Right cardiac atrium (tissue), 5 donors: ENCODE measurements around the gene MOV10L1. TPM values are rescaled to one million over a fixed set of nuclear protein-coding genes. Genes with fewer than 3 reads are reported as not detected.
"Not testable (repeated sequence)": the region's sequence is repeated elsewhere in the genome, so short reads cannot be mapped to it uniquely, and the experiment has no call there.

Experiments used
- ATAC-seq, 2 donors: fragments of 200-7000 bp; cut with Tn5 transposase; one replicate each; pipeline versions ENCODE4 v1.8.0 to v1.9.1; 2020; ENCODE audit warnings: moderate library complexity in 2 of 2, mild to moderate bottlenecking in 1 of 2
- DNase-seq, 3 donors: peaks; one replicate each; pipeline ENCODE4 v3.0.0-alpha.2; 2020
- H3K27ac ChIP-seq: one replicate; pipeline ENCODE4 v1.5.1; 2013; ENCODE audit warnings: mild to moderate bottlenecking, low read length, control low read depth, moderate library complexity
- H3K27me3 ChIP-seq: one replicate; pipeline ENCODE4 v1.6.1; 2013; ENCODE audit not compliant: control insufficient read depth, insufficient read depth
- H3K4me1 ChIP-seq: one replicate; pipeline ENCODE4 v1.6.1; 2013; ENCODE audit warnings: low read length; ENCODE audit not compliant: control insufficient read depth, insufficient read depth
- H3K4me3 ChIP-seq: one replicate; pipeline ENCODE4 v1.5.1; 2013; ENCODE audit warnings: low read length, control low read depth
- H3K9me3 ChIP-seq: one replicate; pipeline ENCODE4 v1.6.1; 2013; ENCODE audit warnings: low read length; ENCODE audit not compliant: control insufficient read depth
- WGBS: extraction: QIAGEN DNeasy Blood & Tissue Kit; methylation state at CpG from one replicate; pipeline ENCODE4 v1.1.7; 2013; 5-methylcytosine and 5-hydroxymethylcytosine counted together
- intact Hi-C, 4 donors: fragments of 100-400 bp; cut with DNase I; formaldehyde crosslinking; loops; one replicate each; pipeline versions ENCODE4 v1.11.0 to v1.14.0; 2022 to 2023
- polyA plus RNA-seq: library from polyadenylated mRNA; stranded (reverse); fragments of 200-250 nt; gene quantifications from one replicate; pipeline ENCODE4 v1.2.3, GENCODE V29; 2013
- total RNA-seq, 4 donors: library from RNA; stranded (reverse); fragmentation: NEBNext Ultra II Directional; extraction: Animal tissue kit (Norgen Biotek cat#: 25700); gene quantifications; one replicate each; pipeline ENCODE4 v1.2.1, GENCODE V29; 2021
- donor health status: healthy with polysubstance abuse.
- donor health status: DM: no; HTN: yes; CAD: no.
- donor health status: DM: no; HTN: no; CAD: no.
- donor health status: DM: no; HTN: yes; CAD: no; lungs with severe emphysema.
- donor health status: DM: yes; HTN: yes; CAD: no.

Gene MOV10L1
- total and polyA plus RNA-seq, 5 donors: 0.29 to 0.63 (median 0.53) TPM

GRCh38 chr22:50168490-50169180, 78.8 kb downstream of the MOV10L1 start:
- H3K9me3 ChIP-seq, intact Hi-C loops, ATAC-seq, H3K27ac ChIP-seq, H3K4me3 ChIP-seq, H3K27me3 ChIP-seq, DNase-seq, H3K4me1 ChIP-seq: not testable (repeated sequence)
- WGBS: 48% methylated on average over 5 of the region's 5 CpGs

GRCh38 chr22:50169181-50169759, 79.5 kb downstream of the MOV10L1 start:
- intact Hi-C loops: no loop called here
- Histone ChIP-seq H3K27ac (no peak overlapping the region), H3K4me3 (peak overlapping the region; percentile 72), H3K27me3 (no peaks in the 10 kb centered on the region), H3K9me3 (no peaks in the 10 kb centered on the region), H3K4me1 (no peaks in the 10 kb centered on the region)
- DNase-seq (peak in 2 of 3 donors; percentile 35 to 47), ATAC-seq (no peak)
- 8% methylated on average over 36 of the region's 36 CpGs for WGBS

GRCh38 chr22:50169774-50170341, 80.1 kb downstream of the MOV10L1 start:
- Histone ChIP-seq H3K9me3 (no peaks in the 10 kb centered on the region), H3K4me3 (peak overlapping the region; percentile 72), H3K4me1 (no peaks in the 10 kb centered on the region), H3K27me3 (no peaks in the 10 kb centered on the region), H3K27ac (no peak overlapping the region)
- DNase-seq (peak in 2 of 3 donors; percentile 63 to 65), ATAC-seq (no peak)
- intact Hi-C loops: no loop called here
- WGBS: under 1% methylated on average over 70 of the region's 70 CpGs

- DNase-seq (peak in 2 of 3 donors; percentile 55 to 68), ATAC-seq (no peak)
- WGBS: 6% methylated on average over 85 of the region's 105 CpGs
Measured at GRCh38 chr22:50170453-50171318, 80.9 kb downstream of the MOV10L1 start, which contains the start of gene PANX2. Gene PANX2 (plus strand): TSS chr22:50170731. CDS start chr22:50170731, 0 bp downstream.

GRCh38 chr22:50171319-50171964, 81.6 kb downstream of the MOV10L1 start:
- DNase-seq: peak in 2 of 3 donors; percentile 54 to 59
- Histone ChIP-seq H3K9me3 (no peaks in the 10 kb centered on the region), H3K27me3 (no peaks in the 10 kb centered on the region), H3K4me3 (no peak overlapping the region), H3K4me1 (no peaks in the 10 kb centered on the region), H3K27ac (no peak overlapping the region)
- peak; percentile 10 to 28 for ATAC-seq
- intact Hi-C loops: no loop called here
- 64% methylated on average over 15 of the region's 15 CpGs for WGBS

More at GRCh38 chr22:50170453-50171318, 80.9 kb downstream of the MOV10L1 start, which contains the start of gene PANX2:
- Histone ChIP-seq H3K4me3 (peak within 1 kb of the TSS; percentile 72), H3K4me1 (no peaks in the 10 kb centered on the region), H3K27ac (no peak within 1 kb of the TSS), H3K27me3 (no peaks in the 10 kb centered on the region), H3K9me3 (no peaks in the 10 kb centered on the region)
- intact Hi-C loops: no loop called here

GRCh38 chr22:50171965-50172421, 82.2 kb downstream of the MOV10L1 start:
- ATAC-seq (peak; percentile 8 to 22), DNase-seq (peak in 1 of 3 donors; percentile 31)
- no peaks in the 10 kb centered on the region for H3K4me1 ChIP-seq
- H3K4me3 ChIP-seq: no peak overlapping the region
- intact Hi-C loops: no loop called here
- no peaks in the 10 kb centered on the region for H3K27me3 ChIP-seq
- no peak overlapping the region for H3K27ac ChIP-seq
- H3K9me3 ChIP-seq: no peaks in the 10 kb centered on the region
- WGBS: 62% methylated on average over 13 of the region's 13 CpGs

GRCh38 chr22:50173311-50173982, 83.6 kb downstream of the MOV10L1 start:
- intact Hi-C loops: no loop called here
- DNase-seq: peak in 2 of 3 donors; percentile 48 to 50
- Histone ChIP-seq H3K9me3 (no peaks in the 10 kb centered on the region), H3K4me1 (no peaks in the 10 kb centered on the region), H3K27ac (no peak overlapping the region), H3K4me3 (no peak overlapping the region), H3K27me3 (no peaks in the 10 kb centered on the region)
- 81% methylated on average over 26 of the region's 26 CpGs for WGBS
- ATAC-seq: no peak

GRCh38 chr22:50173983-50174355, 84.2 kb downstream of the MOV10L1 start:
- intact Hi-C loops: no loop called here
- no peak overlapping the region for H3K4me3 ChIP-seq
- DNase-seq (peak in 2 of 3 donors; percentile 26 to 35), ATAC-seq (no peak)
- H3K4me1 ChIP-seq: no peaks in the 10 kb centered on the region
- WGBS: 90% methylated on average over 6 of the region's 6 CpGs
- no peaks in the 10 kb centered on the region for H3K27me3 ChIP-seq
- H3K27ac ChIP-seq: no peak overlapping the region
- H3K9me3 ChIP-seq: no peaks in the 10 kb centered on the region

- Histone ChIP-seq H3K27ac (no peak overlapping the region), H3K4me1 (no peaks in the 10 kb centered on the region), H3K27me3 (no peaks in the 10 kb centered on the region), H3K9me3 (no peaks in the 10 kb centered on the region), H3K4me3 (no peak overlapping the region)
- intact Hi-C loops: no loop called here
- ATAC-seq (no peak), DNase-seq (peak in 2 of 3 donors; percentile 45 to 53)
- 87% methylated on average over 27 of the region's 27 CpGs for WGBS
Measured at GRCh38 chr22:50174382-50175190, 84.8 kb downstream of the MOV10L1 start.
